ENCODE measurements around the gene RANBP17. TPM values are rescaled to one million over a fixed set of nuclear protein-coding genes. Genes with fewer than 3 reads are reported as not detected.
"Not testable (repeated sequence)": the region's sequence is repeated elsewhere in the genome, so short reads cannot be mapped to it uniquely, and the experiment has no call there.

The RANBP17 gene
- total and polyA plus RNA-seq, 2 donors (not counting 1 experiment from before 2014, with no cell fraction given): not detected

DNA sequence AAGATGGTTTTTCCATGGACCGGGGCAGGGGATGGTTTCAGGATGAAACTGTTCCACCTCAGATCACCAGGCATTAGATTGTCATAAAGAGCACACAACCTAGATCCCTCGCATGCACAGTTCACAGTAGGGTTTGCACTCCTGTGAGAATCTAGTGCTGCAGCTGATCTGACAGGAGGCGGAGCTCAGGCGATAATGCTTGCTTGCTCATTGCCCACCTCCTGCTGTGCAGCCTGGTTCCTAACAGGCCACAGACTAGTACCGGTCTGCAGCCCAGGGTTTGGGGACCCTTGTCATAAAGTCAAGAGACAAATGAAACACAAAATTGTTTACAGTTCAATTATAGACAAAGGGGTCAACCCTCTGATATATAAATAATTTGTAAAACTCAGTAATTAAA is 101.7 kb downstream of the RANBP17 start:
- H3K4me1 ChIP-seq (ENCODE audit: control insufficient read depth in 2 of 2, insufficient read depth in 2 of 2, low read length in 2 of 2): no peaks in the 10 kb centered on the region
- WGBS (ENCODE audit: insufficient coverage): 89% methylated on average over 4 of the region's 5 CpGs
- no peaks in the 10 kb centered on the region for H3K9me3 ChIP-seq (ENCODE audit: control extremely low read depth in 1 of 3, control insufficient read depth in 2 of 3, insufficient read depth in 1 of 3, low read length in 2 of 3)
- TF ChIP-seq CTCF (IDR thresholded peaks at IDR 0.05): no peak
- TF ChIP-seq EZH2 (IDR thresholded peaks at IDR 0.05; ENCODE audit: borderline replicate concordance, insufficient read depth, low read depth, low read length, poor library complexity, severe bottlenecking): no peak
- no peaks in the 10 kb centered on the region for H3K79me2 ChIP-seq (ENCODE audit: control insufficient read depth, insufficient read depth, low read length)
- CTCF ChIA-PET: no interaction called here
- no peak overlapping the region for H3K27ac ChIP-seq (ENCODE audit: low read length in 2 of 2)
- intact Hi-C loops (cut with micrococcal nuclease): no loop called here
- no peak for ATAC-seq (ENCODE audit: low read depth)
- no peaks in the 10 kb centered on the region for H4K20me1 ChIP-seq (ENCODE audit: control insufficient read depth, insufficient read depth, low read length, poor library complexity, severe bottlenecking)
- POLR2A ChIA-PET: no interaction called here
- no peak overlapping the region for H3K4me3 ChIP-seq (ENCODE audit: control extremely low read depth in 1 of 5, extremely low read depth in 1 of 5, insufficient read depth in 1 of 5, low read depth in 2 of 5, low read length in 4 of 5)
- H3K27me3 ChIP-seq (replicated peaks in 1 of 4; ENCODE audit: control extremely low read depth in 1 of 4, control insufficient read depth in 3 of 4, insufficient read depth in 4 of 4, low read length in 3 of 4): no peaks in the 10 kb centered on the region
- H2AFZ ChIP-seq (ENCODE audit: insufficient read depth, low read depth, low read length, poor library complexity, severe bottlenecking): no peak overlapping the region
- DNase-seq: no peak
- H3K4me3 Mint-ChIP-seq: no peak overlapping the region
- no peak overlapping the region for H3K9ac ChIP-seq (ENCODE audit: low read length)
- no peaks in the 10 kb centered on the region for H3K36me3 ChIP-seq (replicated peaks in 1 of 2; ENCODE audit: control extremely low read depth in 1 of 2, control insufficient read depth in 1 of 2, extremely low read depth in 1 of 2, insufficient read depth in 2 of 2, low read length in 1 of 2)
- no peaks in the 10 kb centered on the region for H3K4me1 Mint-ChIP-seq
- no peaks in the 10 kb centered on the region for H3K9me3 Mint-ChIP-seq (ENCODE audit: insufficient read depth)
- no peaks in the 10 kb centered on the region for H3K27me3 Mint-ChIP-seq
- no peak overlapping the region for H3K4me2 ChIP-seq (replicated peaks; ENCODE audit: low read depth, low read length, poor library complexity, severe bottlenecking)
- H3K27ac Mint-ChIP-seq: no peak overlapping the region

DNA sequence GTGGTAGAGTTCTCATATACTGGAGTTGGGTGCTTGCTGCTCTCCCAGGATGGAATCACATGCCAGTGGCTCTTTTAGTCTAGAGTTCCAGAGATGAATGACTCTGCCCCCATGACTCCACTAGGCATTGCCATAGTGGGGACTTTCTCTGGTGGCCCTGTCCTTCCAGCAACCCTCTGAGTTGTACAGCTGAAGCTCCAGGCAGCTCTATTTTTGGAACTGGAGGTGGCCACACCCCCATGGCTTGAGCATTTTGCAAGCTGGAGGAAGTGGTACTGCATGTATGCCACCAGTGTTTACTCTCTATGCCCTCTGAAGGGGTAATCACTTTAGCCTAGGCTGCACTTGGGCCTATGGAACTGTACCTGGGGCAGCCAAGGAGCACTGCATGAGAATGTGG is 112.6 kb downstream of the RANBP17 start:
- no peaks in the 10 kb centered on the region for H4K20me1 ChIP-seq (ENCODE audit: control insufficient read depth, insufficient read depth, low read length, poor library complexity, severe bottlenecking)
- H3K36me3 ChIP-seq (replicated peaks in 1 of 2; ENCODE audit: control extremely low read depth in 1 of 2, control insufficient read depth in 1 of 2, extremely low read depth in 1 of 2, insufficient read depth in 2 of 2, low read length in 1 of 2): no peaks in the 10 kb centered on the region
- ChIA-PET POLR2A (no interaction called here), CTCF (no interaction called here)
- intact Hi-C loops (cut with micrococcal nuclease): no loop called here
- Mint-ChIP-seq H3K27ac (no peak overlapping the region), H3K27me3 (no peaks in the 10 kb centered on the region), H3K4me1 (no peaks in the 10 kb centered on the region), H3K4me3 (no peak overlapping the region), H3K9me3 (ENCODE audit: insufficient read depth) (peaks cover 4% of the 10 kb centered on the region)
- TF ChIP-seq EZH2 (IDR thresholded peaks at IDR 0.05; ENCODE audit: borderline replicate concordance, insufficient read depth, low read depth, low read length, poor library complexity, severe bottlenecking) (no peak), CTCF (IDR thresholded peaks at IDR 0.05) (no peak)
- no peaks in the 10 kb centered on the region for H3K79me2 ChIP-seq (ENCODE audit: control insufficient read depth, insufficient read depth, low read length)
- no peak overlapping the region for H3K27ac ChIP-seq (ENCODE audit: low read length in 2 of 2)
- H2AFZ ChIP-seq (ENCODE audit: insufficient read depth, low read depth, low read length, poor library complexity, severe bottlenecking): no peak overlapping the region
- no peaks in the 10 kb centered on the region for H3K4me1 ChIP-seq (ENCODE audit: control insufficient read depth in 2 of 2, insufficient read depth in 2 of 2, low read length in 2 of 2)
- no peak for ATAC-seq (ENCODE audit: low read depth)
- no peak overlapping the region for H3K4me2 ChIP-seq (replicated peaks; ENCODE audit: low read depth, low read length, poor library complexity, severe bottlenecking)
- H3K9me3 ChIP-seq (ENCODE audit: control extremely low read depth in 1 of 3, control insufficient read depth in 2 of 3, insufficient read depth in 1 of 3, low read length in 2 of 3): peaks cover 0 to 3% (median 0%) of the 10 kb centered on the region in 3 donors
- H3K9ac ChIP-seq (ENCODE audit: low read length): no peak overlapping the region
- H3K27me3 ChIP-seq (replicated peaks in 1 of 4; ENCODE audit: control extremely low read depth in 1 of 4, control insufficient read depth in 3 of 4, insufficient read depth in 4 of 4, low read length in 3 of 4): no peaks in the 10 kb centered on the region
- H3K4me3 ChIP-seq (ENCODE audit: control extremely low read depth in 1 of 5, extremely low read depth in 1 of 5, insufficient read depth in 1 of 5, low read depth in 2 of 5, low read length in 4 of 5): no peak overlapping the region
- DNase-seq: no peak

GRCh38 chr5:170980261-170980660 is 118.4 kb downstream of the RANBP17 start:
- not testable (repeated sequence) for H3K4me3 ChIP-seq (ENCODE audit: control extremely low read depth in 1 of 5, extremely low read depth in 1 of 5, insufficient read depth in 1 of 5, low read depth in 2 of 5, low read length in 4 of 5); H2AFZ ChIP-seq (ENCODE audit: insufficient read depth, low read depth, low read length, poor library complexity, severe bottlenecking)
- peaks cover 0 to 12% (median 12%) of the 10 kb centered on the region in 3 donors for H3K9me3 ChIP-seq (ENCODE audit: control extremely low read depth in 1 of 3, control insufficient read depth in 2 of 3, insufficient read depth in 1 of 3, low read length in 2 of 3)

More at GRCh38 chr5:170980261-170980660, 118.4 kb downstream of the RANBP17 start:
- H3K4me2 ChIP-seq (replicated peaks; ENCODE audit: low read depth, low read length, poor library complexity, severe bottlenecking); H3K9ac ChIP-seq (ENCODE audit: low read length); H3K36me3 ChIP-seq (replicated peaks in 1 of 2; ENCODE audit: control extremely low read depth in 1 of 2, control insufficient read depth in 1 of 2, extremely low read depth in 1 of 2, insufficient read depth in 2 of 2, low read length in 1 of 2); H3K4me3 Mint-ChIP-seq; H3K27ac Mint-ChIP-seq; POLR2A ChIA-PET; DNase-seq; ATAC-seq (ENCODE audit: low read depth); H3K79me2 ChIP-seq (ENCODE audit: control insufficient read depth, insufficient read depth, low read length); H3K27ac ChIP-seq (ENCODE audit: low read length in 2 of 2); H3K27me3 Mint-ChIP-seq; CTCF ChIA-PET; H3K4me1 ChIP-seq (ENCODE audit: control insufficient read depth in 2 of 2, insufficient read depth in 2 of 2, low read length in 2 of 2); H3K9me3 Mint-ChIP-seq (ENCODE audit: insufficient read depth); intact Hi-C loops (cut with micrococcal nuclease); H4K20me1 ChIP-seq (ENCODE audit: control insufficient read depth, insufficient read depth, low read length, poor library complexity, severe bottlenecking); H3K27me3 ChIP-seq (replicated peaks in 1 of 4; ENCODE audit: control extremely low read depth in 1 of 4, control insufficient read depth in 3 of 4, insufficient read depth in 4 of 4, low read length in 3 of 4); H3K4me1 Mint-ChIP-seq: not testable (repeated sequence)
- WGBS (ENCODE audit: insufficient coverage): 77% methylated on average over 2 of the region's 2 CpGs
